T-helper 9 cell (primary cell): ENCODE data around the gene ACER2.
A peak's percentile ranks its signal among the peaks of the same experiment; 100 is the strongest.
"Not testable (repeated sequence)": the region's sequence is repeated elsewhere in the genome, so short reads cannot be mapped to it uniquely, and the experiment has no call there.

Experiments
- DNase-seq: peaks from one replicate; pipeline ENCODE4 v3.0.0-alpha.2; 2020
- total RNA-seq, 2 donors: gene quantifications; one replicate each; lab custom pipeline; 2026; lab: John Stamatoyannopoulos, UW

ACER2 gene
- total RNA-seq: 3.1 to 7.4 reads per million in 2 donors

- DNase-seq: peak; percentile 95
Observed at GRCh38 chr9:19408693-19409400, at the start of gene ACER2. Gene ACER2, plus strand, starts transcription at chr9:19409009. Its CDS starts 76 bp downstream, at chr9:19409085.

- no peak for DNase-seq
Observed at GRCh38 chr9:19369107-19369506, 39.7 kb upstream of the ACER2 start.

- no peak for DNase-seq
Observed at GRCh38 chr9:19371942-19372341, 36.9 kb upstream of the ACER2 start.

GRCh38 chr9:19372567-19372966 is 36.2 kb upstream of the ACER2 start:
- DNase-seq: no peak

- no peak for DNase-seq
Observed at GRCh38 chr9:19373527-19373926, 35.3 kb upstream of the ACER2 start.

- DNase-seq: no peak
Observed at GRCh38 chr9:19375538-19375937, 33.3 kb upstream of the ACER2 start.

GRCh38 chr9:19376931-19377330 is 31.9 kb upstream of the ACER2 start:
- no peak for DNase-seq

- DNase-seq: no peak
Observed at GRCh38 chr9:19378164-19378563, 30.6 kb upstream of the ACER2 start.

GRCh38 chr9:19378647-19379046 is 30.2 kb upstream of the ACER2 start:
- no peak for DNase-seq

- no peak for DNase-seq
Observed at GRCh38 chr9:19379283-19379682, 29.5 kb upstream of the ACER2 start.

- no peak for DNase-seq
Observed at GRCh38 chr9:19379697-19380046, 29.1 kb upstream of the ACER2 start.

- no peak for DNase-seq
Observed at GRCh38 chr9:19380826-19381075, 28.1 kb upstream of the ACER2 start.

GRCh38 chr9:19381656-19382055 is 27.2 kb upstream of the ACER2 start:
- DNase-seq: no peak

- DNase-seq: not testable (repeated sequence)
Observed at GRCh38 chr9:19385212-19385611, 23.6 kb upstream of the ACER2 start.

GRCh38 chr9:19385786-19386501 is 22.9 kb upstream of the ACER2 start:
- no peak for DNase-seq

- DNase-seq: no peak
Observed at GRCh38 chr9:19386502-19387044, 22.2 kb upstream of the ACER2 start.

- DNase-seq: no peak
Observed at GRCh38 chr9:19387317-19387716, 21.5 kb upstream of the ACER2 start.

GRCh38 chr9:19389539-19389938 is 19.3 kb upstream of the ACER2 start:
- DNase-seq: not testable (repeated sequence)

- DNase-seq: no peak
Observed at GRCh38 chr9:19397845-19398244, 11.0 kb upstream of the ACER2 start.

GRCh38 chr9:19403231-19403630 is 5.6 kb upstream of the ACER2 start:
- not testable (repeated sequence) for DNase-seq

- no peak for DNase-seq
Observed at GRCh38 chr9:19404283-19405075, 4.3 kb upstream of the ACER2 start.

- no peak for DNase-seq
Observed at GRCh38 chr9:19405771-19406170, 3.0 kb upstream of the ACER2 start.

- peak; percentile 6 for DNase-seq
Observed at GRCh38 chr9:19408316-19408692, 505 bp upstream of the ACER2 start.
